Caco-2 (cell line): Measurements from ENCODE around the gene DMWD. TPM values are rescaled to one million over a fixed set of nuclear protein-coding genes. Genes with fewer than 3 reads are reported as not detected.

ENCODE experiments used
- BruUV-seq: library from RNA; stranded (reverse); fragments of 400-500 nt; replicated peaks from 2 replicates; lab custom pipeline; 2021; lab: Mats Ljungman, UMichigan
- CTCF ChIA-PET: fragments of 300-600 bp; sonication (Branson Sonifier 250); formaldehyde crosslinking; loops from one replicate; lab custom pipeline; 2022; ENCODE audit warnings: antibody characterized with exemption; lab: Charles Lee
- POLR2A ChIA-PET: fragments of 300-600 bp; sonication (Branson Sonifier 250); formaldehyde crosslinking; loops from one replicate; lab custom pipeline; 2022; ENCODE audit warnings: antibody characterized with exemption; lab: Charles Lee
- DNase-seq, 2 experiments: peaks; one replicate each; pipeline versions ENCODE4 v3.0.0 to v3.0.0-alpha.2; 2020 to 2022
- H3K27me3 ChIP-seq: replicated peaks from 2 replicates; pipeline ENCODE4 v1.6.0; 2011; ENCODE audit warnings: low read length; ENCODE audit not compliant: control insufficient read depth, insufficient read depth
- H3K36me3 ChIP-seq: 2 replicates; pipeline ENCODE4 v1.5.1; 2011; ENCODE audit warnings: low read length; ENCODE audit not compliant: control insufficient read depth, insufficient read depth
- H3K4me1 ChIP-seq: fragments of 250-450 bp; sonication (Bioruptor Pico); 2 replicates; pipeline ENCODE4 v1.5.1; 2020; ENCODE audit warnings: mild to moderate bottlenecking
- H3K4me3 ChIP-seq: 2 replicates; pipeline ENCODE4 v1.5.1; 2011; ENCODE audit warnings: low read depth, mild to moderate bottlenecking, control low read depth, low read length
- H3K9me3 ChIP-seq: fragments of 250-450 bp; sonication (Bioruptor Pico); 2 replicates; pipeline ENCODE4 v1.5.1; 2020; ENCODE audit warnings: mild to moderate bottlenecking, moderate library complexity
- H3K27ac Mint-ChIP-seq: one replicate; pipeline ENCODE4 v1.8.0; 2022; ENCODE audit warnings: mixed read lengths; ENCODE audit not compliant: unreplicated experiment
- H3K27me3 Mint-ChIP-seq: one replicate; pipeline ENCODE4 v1.8.0; 2022; ENCODE audit warnings: mixed read lengths; ENCODE audit not compliant: insufficient read depth, unreplicated experiment
- H3K36me3 Mint-ChIP-seq: one replicate; pipeline ENCODE4 v1.8.0; 2022; ENCODE audit warnings: mild to moderate bottlenecking, mixed read lengths; ENCODE audit not compliant: insufficient read depth, unreplicated experiment
- H3K4me1 Mint-ChIP-seq: one replicate; pipeline ENCODE4 v1.8.0; 2022; ENCODE audit warnings: low read depth, mixed read lengths; ENCODE audit not compliant: unreplicated experiment
- H3K4me3 Mint-ChIP-seq: one replicate; pipeline ENCODE4 v1.8.0; 2022; ENCODE audit warnings: mild to moderate bottlenecking, moderate library complexity, mixed read lengths; ENCODE audit not compliant: unreplicated experiment
- H3K9me3 Mint-ChIP-seq: one replicate; pipeline ENCODE4 v1.8.0; 2022; ENCODE audit warnings: mixed read lengths; ENCODE audit not compliant: unreplicated experiment
- CTCF ChIP-seq, 2 experiments: fragments of 200-600 bp in 1 of 2; IDR thresholded peaks; 1 replicate in 1 of 2; 2 replicates in 1 of 2; pipeline versions ENCODE4 v1.5.1 to v1.8.0; 2011 to 2022; ENCODE audit warnings: antibody characterized with exemption in 1 of 2, control low read depth in 1 of 2, inconsistent platforms in 1 of 2, low read depth in 1 of 2, low read length in 1 of 2, mild to moderate bottlenecking in 1 of 2, moderate library complexity in 1 of 2; ENCODE audit not compliant: insufficient read depth in 1 of 2, severe bottlenecking in 1 of 2, unreplicated experiment in 1 of 2
- intact Hi-C: fragments of 100-400 bp; cut with micrococcal nuclease; formaldehyde crosslinking; loops from one replicate; pipeline ENCODE4 v1.10.0; 2022; ENCODE audit not compliant: unreplicated experiment
- total RNA-seq: library from RNA; stranded (reverse); gene quantifications from 2 replicates; pipeline ENCODE4 v1.2.3, GENCODE V29; 2022

DMWD gene
- total RNA-seq, 1 experiment from 2014 or later = 76.3 TPM

DNA sequence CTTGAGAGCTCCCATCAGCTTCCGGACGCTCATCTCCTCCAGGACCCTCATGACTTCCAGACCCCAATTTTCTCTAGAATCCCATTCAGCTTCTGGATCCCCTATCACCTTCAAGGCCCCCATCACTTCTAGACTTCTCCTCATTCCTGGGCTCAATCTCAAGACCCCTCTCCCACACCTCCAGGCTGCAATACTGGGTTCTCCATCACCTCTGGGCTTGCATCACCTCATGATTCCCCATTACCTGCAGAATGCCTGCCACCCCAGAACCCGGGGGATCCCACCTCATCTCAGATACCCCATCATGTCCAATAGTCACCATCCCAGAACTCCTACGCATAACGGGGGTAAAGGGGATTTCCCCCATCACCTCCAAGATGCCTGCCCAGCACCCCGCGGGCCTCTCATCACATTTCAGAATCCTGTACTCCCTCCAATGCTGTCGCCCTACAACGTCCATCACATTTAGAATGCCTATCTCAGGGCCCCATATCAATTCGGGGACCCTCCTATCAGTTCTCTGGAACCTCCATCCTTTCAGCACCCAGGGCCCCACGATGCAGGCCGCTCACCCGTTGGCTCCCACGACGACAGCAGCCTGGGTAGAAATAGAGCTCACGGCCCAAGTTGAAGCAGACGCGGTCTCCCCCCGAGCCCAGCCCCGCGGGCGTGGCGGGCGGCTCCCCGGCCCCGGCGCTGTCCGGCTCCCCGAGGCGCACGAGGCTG lies 738 bp downstream of the DMWD start:
- ChIA-PET POLR2A (interaction anchor here (1.0 to 1.3 kb wide), 2 partner anchors 17 to 75 kb away, joined by 3 read pairs; no protein-coding TSS in a partner anchor), CTCF (interaction anchor here (1.0 to 1.7 kb wide), 4 partner anchors 13 to 25 kb away, joined by 3 to 33 read pairs (median 10); partner anchors contain the start of gene SIX5)
- H3K27me3 Mint-ChIP-seq = no peaks in the 10 kb centered on the region
- DNase-seq = no peak
- peak overlapping the region; percentile 76 for H3K4me3 ChIP-seq
- peaks cover 4% of the 10 kb centered on the region; the same call in 1 of the 2 replicates for H3K36me3 ChIP-seq
- no peaks in the 10 kb centered on the region for H3K9me3 ChIP-seq
- no peaks in the 10 kb centered on the region for H3K27me3 ChIP-seq
- peak overlapping the region; percentile 79 for H3K27ac Mint-ChIP-seq
- H3K4me1 Mint-ChIP-seq = peaks cover 23% of the 10 kb centered on the region
- peak overlapping the region; percentile 92 for H3K4me3 Mint-ChIP-seq
- no peak for TF ChIP-seq CTCF (IDR thresholded peaks at IDR 0.05; ENCODE audit: insufficient read depth in 1 of 2, low read depth in 1 of 2, low read length in 1 of 2, severe bottlenecking in 1 of 2, unreplicated experiment in 1 of 2)
- H3K36me3 Mint-ChIP-seq = peaks cover 56% of the 10 kb centered on the region
- peaks cover 3% of the 10 kb centered on the region; the same call in 1 of the 2 replicates for H3K4me1 ChIP-seq
- intact Hi-C loops = no loop called here
- BruUV-seq = TSS peak; percentile 29
- H3K9me3 Mint-ChIP-seq = no peaks in the 10 kb centered on the region

- Histone ChIP-seq H3K4me1 (peaks cover 3% of the 10 kb centered on the region; the same call in 1 of the 2 replicates), H3K36me3 (peaks cover 4% of the 10 kb centered on the region; the same call in 1 of the 2 replicates), H3K4me3 (no peak overlapping the region; the same call in none of the 2 replicates), H3K9me3 (no peaks in the 10 kb centered on the region), H3K27me3 (no peaks in the 10 kb centered on the region)
- Mint-ChIP-seq H3K27me3 (no peaks in the 10 kb centered on the region), H3K36me3 (peaks cover 63% of the 10 kb centered on the region), H3K4me3 (peak overlapping the region; percentile 92), H3K27ac (peak overlapping the region; percentile 79), H3K4me1 (peaks cover 23% of the 10 kb centered on the region), H3K9me3 (no peaks in the 10 kb centered on the region)
- no peak for TF ChIP-seq CTCF (IDR thresholded peaks at IDR 0.05; ENCODE audit: insufficient read depth in 1 of 2, low read depth in 1 of 2, low read length in 1 of 2, severe bottlenecking in 1 of 2, unreplicated experiment in 1 of 2)
- BruUV-seq = no TSS peak
- intact Hi-C loops = no loop called here
- ChIA-PET CTCF (interaction anchor here (0.6 to 1.0 kb wide), 2 partner anchors 26 to 60 kb away, joined by 3 read pairs; partner anchors contain the start of gene FBXO46), POLR2A (interaction anchor here (1.0 kb wide), 1 partner anchor 74 kb away, joined by 3 read pairs; no protein-coding TSS in a partner anchor)
- no peak for DNase-seq
Observed at GRCh38 chr19:45790942-45791341, 1.7 kb downstream of the DMWD start.

DNA sequence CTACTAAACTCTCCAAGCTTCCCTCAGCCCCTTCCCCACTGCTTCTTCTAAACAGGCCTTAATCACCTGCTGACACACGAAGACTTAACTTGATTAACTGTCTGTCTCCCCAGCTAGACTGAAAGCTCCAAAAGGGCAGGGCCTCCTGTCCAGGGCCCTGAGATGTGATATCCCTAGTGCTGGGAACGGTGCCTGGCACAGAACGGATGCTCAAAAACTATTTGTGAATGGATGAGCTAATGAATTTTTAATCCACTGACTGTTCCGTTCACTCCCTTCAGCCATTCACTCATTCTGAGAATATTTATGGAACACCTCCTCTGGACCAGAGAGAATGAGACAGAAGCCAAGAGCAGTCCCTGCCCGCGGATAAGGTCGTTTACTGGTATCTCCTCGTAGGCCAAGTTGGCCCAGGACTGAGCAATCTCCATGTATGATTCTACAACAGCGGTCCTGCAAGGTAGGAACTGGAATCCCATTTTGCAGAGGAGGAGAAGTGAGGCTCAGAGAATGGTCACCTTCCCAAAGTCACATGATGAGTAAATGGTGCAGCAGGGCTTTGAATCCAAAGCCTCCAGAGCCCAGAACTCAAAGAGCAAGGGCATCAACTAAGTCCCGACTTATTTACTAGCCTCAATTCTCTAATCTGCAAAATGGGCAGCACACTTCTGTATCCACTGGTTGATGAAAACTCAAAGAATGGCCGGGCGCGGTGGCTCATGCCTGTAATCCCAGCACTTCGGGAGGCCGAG lies 3.4 kb downstream of the DMWD start:
- Mint-ChIP-seq H3K27me3 (no peaks in the 10 kb centered on the region), H3K4me3 (no peak overlapping the region), H3K9me3 (no peaks in the 10 kb centered on the region), H3K4me1 (peaks cover 23% of the 10 kb centered on the region), H3K27ac (no peak overlapping the region), H3K36me3 (peaks cover 63% of the 10 kb centered on the region)
- H3K36me3 ChIP-seq = peaks cover 4% of the 10 kb centered on the region; the same call in 1 of the 2 replicates
- peaks cover 3% of the 10 kb centered on the region; the same call in 1 of the 2 replicates for H3K4me1 ChIP-seq
- ChIA-PET POLR2A (no interaction called here), CTCF (no interaction called here)
- BruUV-seq = no TSS peak
- intact Hi-C loops = no loop called here
- TF ChIP-seq CTCF (IDR thresholded peaks at IDR 0.05; ENCODE audit: insufficient read depth in 1 of 2, low read depth in 1 of 2, low read length in 1 of 2, severe bottlenecking in 1 of 2, unreplicated experiment in 1 of 2) = no peak
- H3K9me3 ChIP-seq = no peaks in the 10 kb centered on the region
- H3K4me3 ChIP-seq = no peak overlapping the region
- DNase-seq = no peak
- no peaks in the 10 kb centered on the region for H3K27me3 ChIP-seq
